ENCODE measurements around the gene VPREB1. TPM values are rescaled to one million over a fixed set of nuclear protein-coding genes. Genes with fewer than 3 reads are reported as not detected.
"Not testable (repeated sequence)": the region's sequence is repeated elsewhere in the genome, so short reads cannot be mapped to it uniquely, and the experiment has no call there.

Gene VPREB1
- total RNA-seq, 1 experiment from 2014 or later, result not detected

DNA sequence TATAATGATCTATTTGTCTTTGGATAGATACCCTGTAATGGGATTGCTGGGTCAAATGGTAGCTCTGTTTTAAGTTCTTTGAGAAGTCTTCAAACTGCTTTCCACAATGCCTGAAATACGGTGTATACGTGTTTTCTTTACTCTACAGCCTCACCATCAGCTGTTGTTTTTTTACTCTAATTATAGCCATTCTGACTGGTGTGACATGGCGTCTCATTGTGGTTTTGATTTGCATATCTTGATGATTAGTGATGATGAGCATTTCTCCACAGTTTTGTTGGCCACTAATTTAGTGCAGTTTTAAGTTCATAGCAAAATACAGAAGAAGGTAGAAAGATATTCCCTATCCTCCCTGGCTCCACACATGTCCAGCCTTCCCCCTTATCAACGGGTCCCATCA is 26.3 kb upstream of the VPREB1 start:
- POLR2A ChIA-PET (ENCODE audit: low non-redundant PET), result no interaction called here
- Histone ChIP-seq H3K27me3 (replicated peaks; ENCODE audit: insufficient read depth, low read depth, low read length, poor library complexity) (peaks cover 9% of the 10 kb centered on the region), H3K27ac (ENCODE audit: low read depth, low read length, poor library complexity, severe bottlenecking) (no peak overlapping the region), H3K9me3 (ENCODE audit: low read depth, low read length, poor library complexity, severe bottlenecking) (no peaks in the 10 kb centered on the region), H3K4me1 (ENCODE audit: insufficient read depth, low read length, poor library complexity, severe bottlenecking) (no peaks in the 10 kb centered on the region), H3K4me3 (ENCODE audit: low read depth, low read length, poor library complexity, severe bottlenecking) (no peak overlapping the region), H3K36me3 (ENCODE audit: insufficient read depth, low read length, poor library complexity, severe bottlenecking) (no peaks in the 10 kb centered on the region)
- CTCF ChIA-PET, result no interaction called here
- BruUV-seq (replicated peaks), result no TSS peak
- TF ChIP-seq, protein P1, sequence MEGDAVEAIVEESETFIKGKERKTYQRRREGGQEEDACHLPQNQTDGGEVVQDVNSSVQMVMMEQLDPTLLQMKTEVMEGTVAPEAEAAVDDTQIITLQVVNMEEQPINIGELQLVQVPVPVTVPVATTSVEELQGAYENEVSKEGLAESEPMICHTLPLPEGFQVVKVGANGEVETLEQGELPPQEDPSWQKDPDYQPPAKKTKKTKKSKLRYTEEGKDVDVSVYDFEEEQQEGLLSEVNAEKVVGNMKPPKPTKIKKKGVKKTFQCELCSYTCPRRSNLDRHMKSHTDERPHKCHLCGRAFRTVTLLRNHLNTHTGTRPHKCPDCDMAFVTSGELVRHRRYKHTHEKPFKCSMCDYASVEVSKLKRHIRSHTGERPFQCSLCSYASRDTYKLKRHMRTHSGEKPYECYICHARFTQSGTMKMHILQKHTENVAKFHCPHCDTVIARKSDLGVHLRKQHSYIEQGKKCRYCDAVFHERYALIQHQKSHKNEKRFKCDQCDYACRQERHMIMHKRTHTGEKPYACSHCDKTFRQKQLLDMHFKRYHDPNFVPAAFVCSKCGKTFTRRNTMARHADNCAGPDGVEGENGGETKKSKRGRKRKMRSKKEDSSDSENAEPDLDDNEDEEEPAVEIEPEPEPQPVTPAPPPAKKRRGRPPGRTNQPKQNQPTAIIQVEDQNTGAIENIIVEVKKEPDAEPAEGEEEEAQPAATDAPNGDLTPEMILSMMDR (conservative IDR thresholded peaks at IDR 0.05; ENCODE audit: low read depth, low read length), result no peak
- no peak for TF ChIP-seq EZH2 (IDR thresholded peaks at IDR 0.05; ENCODE audit: borderline replicate concordance, low read depth, low read length, poor library complexity, severe bottlenecking)
- DNase-seq (ENCODE audit: low spot score), result no peak
- intact Hi-C loops (cut with micrococcal nuclease; ENCODE audit: unreplicated experiment), result no loop called here

DNA sequence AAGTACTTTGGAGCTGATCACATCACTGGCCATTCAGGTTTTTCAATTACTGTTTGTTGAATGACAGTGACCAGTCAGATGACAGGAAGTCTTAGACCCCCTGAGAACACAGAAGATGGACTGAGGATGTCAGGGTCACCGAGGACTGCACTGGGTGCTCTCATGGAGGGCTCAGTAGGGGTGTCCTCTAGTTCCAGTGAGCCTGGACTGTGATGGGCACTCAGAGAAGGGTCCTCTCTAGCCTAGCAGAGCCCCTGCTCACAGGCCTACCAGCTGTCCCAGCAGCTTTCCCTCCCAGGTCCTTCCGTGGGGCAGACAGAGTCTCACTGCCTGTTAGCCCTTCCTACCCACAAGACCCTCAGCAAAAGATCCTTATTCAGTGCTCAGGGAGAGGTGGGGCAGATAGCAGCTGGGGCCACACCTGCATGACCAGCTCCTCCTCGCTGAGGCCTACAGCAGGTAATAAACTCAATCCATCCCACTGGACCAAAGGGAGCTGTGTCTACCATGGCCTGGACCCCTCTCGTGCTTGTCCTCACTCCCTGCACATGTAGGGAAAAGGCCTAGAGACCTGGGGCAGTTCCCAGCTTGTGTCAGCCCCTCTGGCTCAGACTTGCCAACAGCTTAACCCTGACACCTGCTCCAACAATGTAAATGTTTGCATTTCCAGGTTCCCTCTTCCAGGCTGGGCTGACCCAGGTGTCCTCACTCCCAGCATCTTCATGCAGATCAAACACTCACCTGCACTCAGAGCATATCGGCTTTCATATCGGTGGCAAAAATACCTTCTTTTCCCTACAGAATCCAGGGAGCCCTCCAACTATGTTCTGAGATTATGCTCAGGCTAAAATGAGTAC is 25.2 kb upstream of the VPREB1 start:
- ChIA-PET CTCF (no interaction called here), POLR2A (ENCODE audit: low non-redundant PET) (no interaction called here)
- no TSS peak for BruUV-seq (replicated peaks)
- Histone ChIP-seq H3K27ac (ENCODE audit: low read depth, low read length, poor library complexity, severe bottlenecking) (no peak overlapping the region), H3K4me3 (ENCODE audit: low read depth, low read length, poor library complexity, severe bottlenecking) (no peak overlapping the region), H3K9me3 (ENCODE audit: low read depth, low read length, poor library complexity, severe bottlenecking) (no peaks in the 10 kb centered on the region), H3K4me1 (ENCODE audit: insufficient read depth, low read length, poor library complexity, severe bottlenecking) (no peaks in the 10 kb centered on the region), H3K36me3 (ENCODE audit: insufficient read depth, low read length, poor library complexity, severe bottlenecking) (no peaks in the 10 kb centered on the region), H3K27me3 (replicated peaks; ENCODE audit: insufficient read depth, low read depth, low read length, poor library complexity) (no peaks in the 10 kb centered on the region)
- no peak for TF ChIP-seq EZH2 (IDR thresholded peaks at IDR 0.05; ENCODE audit: borderline replicate concordance, low read depth, low read length, poor library complexity, severe bottlenecking)
- TF ChIP-seq, protein P1 (conservative IDR thresholded peaks at IDR 0.05; ENCODE audit: low read depth, low read length), result no peak
- DNase-seq (ENCODE audit: low spot score), result no peak
- intact Hi-C loops (cut with micrococcal nuclease; ENCODE audit: unreplicated experiment), result no loop called here

DNA sequence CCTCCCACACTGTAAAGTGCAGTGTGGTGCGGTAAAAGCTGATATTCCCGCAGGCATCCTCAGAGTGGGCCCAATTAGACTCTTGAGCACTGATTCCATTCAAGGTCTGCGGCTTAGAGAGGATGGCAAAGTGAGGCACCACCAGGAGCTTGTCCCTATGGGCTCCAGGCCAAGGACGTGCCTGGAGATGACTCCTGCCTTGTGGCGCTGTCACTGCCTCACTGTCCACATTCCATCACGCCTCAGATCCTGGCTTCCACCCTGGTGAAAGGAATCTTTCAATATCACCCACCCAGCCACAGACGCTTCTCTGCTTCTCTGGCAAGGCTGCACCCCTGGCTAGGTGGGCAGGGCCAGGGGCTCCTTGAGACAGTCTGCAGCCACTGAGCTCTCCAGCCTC is 23.5 kb upstream of the VPREB1 start:
- H3K9me3 ChIP-seq (ENCODE audit: low read depth, low read length, poor library complexity, severe bottlenecking); H3K36me3 ChIP-seq (ENCODE audit: insufficient read depth, low read length, poor library complexity, severe bottlenecking); POLR2A ChIA-PET (ENCODE audit: low non-redundant PET); H3K4me3 ChIP-seq (ENCODE audit: low read depth, low read length, poor library complexity, severe bottlenecking); H3K27ac ChIP-seq (ENCODE audit: low read depth, low read length, poor library complexity, severe bottlenecking); H3K27me3 ChIP-seq (replicated peaks; ENCODE audit: insufficient read depth, low read depth, low read length, poor library complexity); BruUV-seq (replicated peaks); DNase-seq (ENCODE audit: low spot score); intact Hi-C loops (cut with micrococcal nuclease; ENCODE audit: unreplicated experiment); H3K4me1 ChIP-seq (ENCODE audit: insufficient read depth, low read length, poor library complexity, severe bottlenecking); CTCF ChIA-PET: not testable (repeated sequence)
